ENCODE data around the gene NIBAN1. TPM values are rescaled to one million over a fixed set of nuclear protein-coding genes. Genes with fewer than 3 reads are reported as not detected.

The NIBAN1 gene
- total and polyA plus RNA-seq, 4 donors, result 54.9 to 229 (median 128) TPM

- WGBS, 2 donors, result 93 to 95% methylated on average over 7 of the region's 7 CpGs
- Histone ChIP-seq H3K4me3 (ENCODE audit: low read length in 2 of 2) (no peak overlapping the region), H3K36me3 (ENCODE audit: control insufficient read depth in 1 of 2, insufficient read depth in 2 of 2, low read length in 1 of 2) (no peaks in the 10 kb centered on the region), H3K4me1 (ENCODE audit: control insufficient read depth in 1 of 2, insufficient read depth in 2 of 2, low read length in 2 of 2) (peaks cover 2 to 6% of the 10 kb centered on the region in 2 donors), H3K27ac (ENCODE audit: low read depth in 1 of 2, low read length in 2 of 2) (no peak overlapping the region), H3K27me3 (ENCODE audit: control insufficient read depth in 1 of 2, insufficient read depth in 2 of 2, low read length in 1 of 2) (no peaks in the 10 kb centered on the region), H3K9me3 (ENCODE audit: control insufficient read depth, low read length) (no peaks in the 10 kb centered on the region)
- intact Hi-C loops (cut with DNase I), result no loop called here
- DNase-seq, result no peak
- ATAC-seq (ENCODE audit: low FRiP score), result no peak
Measured at GRCh38 chr1:184932319-184932718, 42.0 kb downstream of the NIBAN1 start.

- DNase-seq (no peak), ATAC-seq (ENCODE audit: low FRiP score) (no peak)
- Histone ChIP-seq H3K36me3 (ENCODE audit: control insufficient read depth in 1 of 2, insufficient read depth in 2 of 2, low read length in 1 of 2) (no peaks in the 10 kb centered on the region), H3K27me3 (ENCODE audit: control insufficient read depth in 1 of 2, insufficient read depth in 2 of 2, low read length in 1 of 2) (no peaks in the 10 kb centered on the region), H3K9me3 (ENCODE audit: control insufficient read depth, low read length) (no peaks in the 10 kb centered on the region), H3K27ac (ENCODE audit: low read depth in 1 of 2, low read length in 2 of 2) (no peak overlapping the region), H3K4me1 (ENCODE audit: control insufficient read depth in 1 of 2, insufficient read depth in 2 of 2, low read length in 2 of 2) (peaks cover 2 to 6% of the 10 kb centered on the region in 2 donors), H3K4me3 (ENCODE audit: low read length in 2 of 2) (no peak overlapping the region)
- WGBS, 2 donors, result 6 to 13% methylated on average over 1 of the region's 1 CpG
- intact Hi-C loops (cut with DNase I), result no loop called here
Measured at GRCh38 chr1:184931566-184931965, 42.7 kb downstream of the NIBAN1 start.

GRCh38 chr1:184930645-184931044, 43.7 kb downstream of the NIBAN1 start:
- DNase-seq, result no peak
- 87 to 89% methylated on average over 3 of the region's 3 CpGs for WGBS, 2 donors
- Histone ChIP-seq H3K4me3 (ENCODE audit: low read length in 2 of 2) (no peak overlapping the region), H3K27me3 (ENCODE audit: control insufficient read depth in 1 of 2, insufficient read depth in 2 of 2, low read length in 1 of 2) (no peaks in the 10 kb centered on the region), H3K4me1 (ENCODE audit: control insufficient read depth in 1 of 2, insufficient read depth in 2 of 2, low read length in 2 of 2) (peaks cover under 1 to 2% of the 10 kb centered on the region in 2 donors), H3K36me3 (ENCODE audit: control insufficient read depth in 1 of 2, insufficient read depth in 2 of 2, low read length in 1 of 2) (no peaks in the 10 kb centered on the region), H3K9me3 (ENCODE audit: control insufficient read depth, low read length) (no peaks in the 10 kb centered on the region), H3K27ac (ENCODE audit: low read depth in 1 of 2, low read length in 2 of 2) (no peak overlapping the region)
- intact Hi-C loops (cut with DNase I), result no loop called here
- no peak for ATAC-seq (ENCODE audit: low FRiP score)

- DNase-seq (no peak), ATAC-seq (ENCODE audit: low FRiP score) (no peak)
- Histone ChIP-seq H3K9me3 (ENCODE audit: control insufficient read depth, low read length) (no peaks in the 10 kb centered on the region), H3K36me3 (ENCODE audit: control insufficient read depth in 1 of 2, insufficient read depth in 2 of 2, low read length in 1 of 2) (no peaks in the 10 kb centered on the region), H3K4me1 (ENCODE audit: control insufficient read depth in 1 of 2, insufficient read depth in 2 of 2, low read length in 2 of 2) (peaks cover 0 to 2% of the 10 kb centered on the region in 2 donors), H3K27ac (ENCODE audit: low read depth in 1 of 2, low read length in 2 of 2) (no peak overlapping the region), H3K27me3 (ENCODE audit: control insufficient read depth in 1 of 2, insufficient read depth in 2 of 2, low read length in 1 of 2) (no peaks in the 10 kb centered on the region), H3K4me3 (ENCODE audit: low read length in 2 of 2) (no peak overlapping the region)
- 16 to 31% methylated on average over 4 of the region's 4 CpGs for WGBS, 2 donors
- intact Hi-C loops (cut with DNase I), result no loop called here
Measured at GRCh38 chr1:184930232-184930631, 44.1 kb downstream of the NIBAN1 start.

- WGBS, 2 donors, result 15 to 21% methylated on average over 3 of the region's 3 CpGs
- Histone ChIP-seq H3K27me3 (ENCODE audit: control insufficient read depth in 1 of 2, insufficient read depth in 2 of 2, low read length in 1 of 2) (no peaks in the 10 kb centered on the region), H3K36me3 (ENCODE audit: control insufficient read depth in 1 of 2, insufficient read depth in 2 of 2, low read length in 1 of 2) (no peaks in the 10 kb centered on the region), H3K27ac (ENCODE audit: low read depth in 1 of 2, low read length in 2 of 2) (peak overlapping the region in 1 of 2 donors; percentile 32), H3K4me1 (ENCODE audit: control insufficient read depth in 1 of 2, insufficient read depth in 2 of 2, low read length in 2 of 2) (peaks cover 0 to 2% of the 10 kb centered on the region in 2 donors), H3K9me3 (ENCODE audit: control insufficient read depth, low read length) (no peaks in the 10 kb centered on the region), H3K4me3 (ENCODE audit: low read length in 2 of 2) (no peak overlapping the region)
- intact Hi-C loops (cut with DNase I), result no loop called here
- no peak for ATAC-seq (ENCODE audit: low FRiP score)
- no peak for DNase-seq
Measured at GRCh38 chr1:184929711-184930202, 44.6 kb downstream of the NIBAN1 start.

GRCh38 chr1:184928394-184928793, 45.9 kb downstream of the NIBAN1 start:
- WGBS, 2 donors, result 28 to 31% methylated on average over 2 of the region's 2 CpGs
- no peak for ATAC-seq (ENCODE audit: low FRiP score)

More at GRCh38 chr1:184928394-184928793, 45.9 kb downstream of the NIBAN1 start:
- Histone ChIP-seq H3K36me3 (ENCODE audit: control insufficient read depth in 1 of 2, insufficient read depth in 2 of 2, low read length in 1 of 2) (no peaks in the 10 kb centered on the region), H3K27ac (ENCODE audit: low read depth in 1 of 2, low read length in 2 of 2) (no peak overlapping the region), H3K27me3 (ENCODE audit: control insufficient read depth in 1 of 2, insufficient read depth in 2 of 2, low read length in 1 of 2) (no peaks in the 10 kb centered on the region), H3K4me1 (ENCODE audit: control insufficient read depth in 1 of 2, insufficient read depth in 2 of 2, low read length in 2 of 2) (peaks cover 0 to 2% of the 10 kb centered on the region in 2 donors), H3K9me3 (ENCODE audit: control insufficient read depth, low read length) (no peaks in the 10 kb centered on the region), H3K4me3 (ENCODE audit: low read length in 2 of 2) (no peak overlapping the region)
- no peak for DNase-seq
- intact Hi-C loops (cut with DNase I), result no loop called here

Other genes starting within 250 kb of the NIBAN1 start
- gene EDEM3, start 219.7 kb downstream of the NIBAN1 start, total RNA-seq, result 10 to 100 TPM; 39.8 to 54.8 TPM
- gene EDEM3, start 219.7 kb downstream of the NIBAN1 start, polyA plus RNA-seq, result 10 to 100 TPM in 1 of 2 donors, 1 to 10 TPM in 1; 5.5 to 15.4 TPM
- 10 to 100 TPM; 12.3 to 19.0 TPM for gene RNF2, start 71.0 kb upstream of the NIBAN1 start, total RNA-seq
- 1 to 10 TPM; 4.1 to 5.1 TPM for gene RNF2, start 71.0 kb upstream of the NIBAN1 start, polyA plus RNA-seq
- 10 to 100 TPM in 1 of 2 donors, 1 to 10 TPM in 1; 9.6 to 16.9 TPM for gene TRMT1L, start 182.4 kb upstream of the NIBAN1 start, total RNA-seq
- 1 to 10 TPM; 5.1 to 6.3 TPM for gene TRMT1L, start 182.4 kb upstream of the NIBAN1 start, polyA plus RNA-seq
- gene SWT1, start 182.7 kb upstream of the NIBAN1 start, total RNA-seq, result 1 to 10 TPM; 6.9 to 7.8 TPM
- 1 to 10 TPM; 2.5 to 3.0 TPM for gene SWT1, start 182.7 kb upstream of the NIBAN1 start, polyA plus RNA-seq